GM12891 (cell line): Measurements from ENCODE around the gene SNAI3.

Source experiments
- PAX5 ChIP-seq: IDR thresholded peaks from 2 replicates; pipeline ENCODE4 v1.6.1; 2011; ENCODE audit warnings: low read length, moderate library complexity, mild to moderate bottlenecking; ENCODE audit not compliant: insufficient read depth, severe bottlenecking
- POLR2A ChIP-seq: IDR thresholded peaks from 2 replicates; pipeline ENCODE4 v1.6.1; 2011; ENCODE audit warnings: low read depth, low read length, control low read depth
- POLR2AphosphoS5 ChIP-seq: IDR thresholded peaks from 2 replicates; pipeline ENCODE4 v1.6.1; 2011; ENCODE audit warnings: low read depth, low read length, control low read depth
- POU2F2 ChIP-seq: IDR thresholded peaks from 2 replicates; pipeline ENCODE4 v1.6.1; 2011; ENCODE audit warnings: low read depth, mild to moderate bottlenecking, control low read depth, low read length, moderate library complexity
- SPI1 ChIP-seq: IDR thresholded peaks from 2 replicates; pipeline ENCODE4 v1.6.1; 2011; ENCODE audit warnings: low read depth, low read length, control low read depth
- TAF1 ChIP-seq: IDR thresholded peaks from 2 replicates; pipeline ENCODE4 v1.6.1; 2011; ENCODE audit warnings: low read depth, low read length, control low read depth

- TF ChIP-seq POLR2A = no peak
- TF ChIP-seq POLR2AphosphoS5 = no peak
- no peak for TF ChIP-seq SPI1
- no peak for TF ChIP-seq POU2F2
- no peak for TF ChIP-seq TAF1
- TF ChIP-seq PAX5 = no peak
Measured at GRCh38 chr16:88710556-88710955, 24.2 kb upstream of the SNAI3 start.
